Muscle layer of duodenum (tissue), 2 donors: ENCODE measurements around the gene WWOX.

Experiments used
- H3K27ac ChIP-seq: one replicate; pipeline ENCODE4 v1.7.0; 2013; ENCODE audit warnings: mild to moderate bottlenecking, low read length
- H3K27me3 ChIP-seq: one replicate; pipeline ENCODE4 v1.7.0; 2013; ENCODE audit warnings: low read depth, mild to moderate bottlenecking, control low read depth, low read length
- H3K36me3 ChIP-seq, 2 donors: one replicate each; pipeline ENCODE4 v1.7.0; 2013; ENCODE audit warnings: low read length in 2 of 2, control low read depth in 1 of 2, mild to moderate bottlenecking in 1 of 2; ENCODE audit not compliant: insufficient read depth in 2 of 2, control insufficient read depth in 1 of 2
- H3K4me1 ChIP-seq, 2 donors: one replicate each; pipeline ENCODE4 v1.7.0; 2013; ENCODE audit warnings: low read length in 2 of 2, mild to moderate bottlenecking in 2 of 2, control low read depth in 1 of 2, moderate library complexity in 1 of 2; ENCODE audit not compliant: insufficient read depth in 2 of 2, control insufficient read depth in 1 of 2
- H3K4me3 ChIP-seq, 2 donors: one replicate each; pipeline ENCODE4 v1.7.0; 2013; ENCODE audit warnings: low read length in 2 of 2, low read depth in 1 of 2, mild to moderate bottlenecking in 1 of 2
- H3K9me3 ChIP-seq, 2 donors: one replicate each; pipeline ENCODE4 v1.7.0; 2013; ENCODE audit warnings: low read length in 2 of 2, control low read depth in 1 of 2, mild to moderate bottlenecking in 1 of 2; ENCODE audit not compliant: control insufficient read depth in 1 of 2
- donor health status: healthy.

WWOX gene

GRCh38 chr16:78916928-78917545, 817.6 kb downstream of the WWOX start:
- H3K4me3 ChIP-seq = no peak overlapping the region
- no peaks in the 10 kb centered on the region for H3K36me3 ChIP-seq
- H3K9me3 ChIP-seq = peaks cover 0 to 9% of the 10 kb centered on the region in 2 donors
- no peaks in the 10 kb centered on the region for H3K4me1 ChIP-seq
- H3K27ac ChIP-seq = no peak overlapping the region
- no peaks in the 10 kb centered on the region for H3K27me3 ChIP-seq

GRCh38 chr16:78918805-78919305, 819.4 kb downstream of the WWOX start:
- H3K27me3 ChIP-seq = no peaks in the 10 kb centered on the region
- no peak overlapping the region for H3K4me3 ChIP-seq
- no peaks in the 10 kb centered on the region for H3K36me3 ChIP-seq
- H3K9me3 ChIP-seq = peaks cover 0 to 14% of the 10 kb centered on the region in 2 donors
- no peak overlapping the region for H3K27ac ChIP-seq
- no peaks in the 10 kb centered on the region for H3K4me1 ChIP-seq

- no peaks in the 10 kb centered on the region for H3K36me3 ChIP-seq
- H3K4me1 ChIP-seq = no peaks in the 10 kb centered on the region
- H3K9me3 ChIP-seq = peaks cover 0 to 14% of the 10 kb centered on the region in 2 donors
- no peak overlapping the region for H3K27ac ChIP-seq
- no peak overlapping the region for H3K4me3 ChIP-seq
- H3K27me3 ChIP-seq = no peaks in the 10 kb centered on the region
Observed at GRCh38 chr16:78919852-78920251, 820.4 kb downstream of the WWOX start.

DNA sequence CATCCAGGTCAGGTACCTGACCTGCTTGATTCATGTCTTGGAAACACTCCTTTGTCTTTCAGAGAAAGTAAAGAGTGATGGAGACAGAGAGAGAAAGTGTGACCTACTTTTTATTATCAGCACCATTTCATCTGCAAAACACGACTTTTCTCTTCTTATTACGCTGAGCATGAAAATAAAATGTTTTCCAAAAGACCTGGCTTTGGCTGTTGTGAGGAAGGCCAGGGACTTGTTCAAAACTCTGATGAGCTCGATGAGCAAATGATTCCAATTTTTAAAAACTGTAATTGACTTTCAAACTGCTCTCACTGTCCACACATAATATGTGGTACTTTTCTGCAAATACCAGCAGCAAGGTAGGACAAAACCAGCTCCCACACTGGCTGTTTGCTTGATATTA, 821.2 kb downstream of the WWOX start:
- Histone ChIP-seq H3K4me3 (no peak overlapping the region), H3K9me3 (peaks cover 0 to 14% of the 10 kb centered on the region in 2 donors), H3K27ac (no peak overlapping the region), H3K27me3 (no peaks in the 10 kb centered on the region), H3K4me1 (no peaks in the 10 kb centered on the region), H3K36me3 (no peaks in the 10 kb centered on the region)

GRCh38 chr16:78925083-78925767, 825.8 kb downstream of the WWOX start:
- Histone ChIP-seq H3K36me3 (no peaks in the 10 kb centered on the region), H3K4me1 (no peaks in the 10 kb centered on the region), H3K4me3 (no peak overlapping the region), H3K27ac (no peak overlapping the region), H3K9me3 (peaks cover 0 to 14% of the 10 kb centered on the region in 2 donors), H3K27me3 (no peaks in the 10 kb centered on the region)

GRCh38 chr16:78926723-78927210, 827.3 kb downstream of the WWOX start:
- H3K27ac ChIP-seq = no peak overlapping the region
- H3K9me3 ChIP-seq = peaks cover 0 to 8% of the 10 kb centered on the region in 2 donors
- no peaks in the 10 kb centered on the region for H3K27me3 ChIP-seq
- H3K4me3 ChIP-seq = no peak overlapping the region
- no peaks in the 10 kb centered on the region for H3K4me1 ChIP-seq
- no peaks in the 10 kb centered on the region for H3K36me3 ChIP-seq

DNA sequence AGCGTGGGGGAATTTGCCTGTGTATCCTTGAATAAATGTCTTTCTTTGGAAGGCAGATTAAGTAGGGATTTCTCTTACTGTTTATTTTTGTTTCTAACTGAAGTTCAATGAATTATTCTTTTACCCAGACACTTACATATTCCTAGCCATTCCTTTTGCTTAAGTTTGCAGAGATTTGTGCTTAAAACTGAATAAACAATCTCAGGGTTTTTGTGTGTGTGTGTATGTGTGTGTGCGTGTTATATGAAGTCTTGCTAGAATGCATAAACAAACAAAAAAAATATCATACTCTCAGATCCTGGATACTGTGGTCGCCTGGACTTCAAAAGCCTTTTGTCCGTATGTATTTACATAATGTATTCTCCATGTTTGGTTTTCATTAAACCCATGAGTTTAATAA, 828.3 kb downstream of the WWOX start:
- Histone ChIP-seq H3K4me3 (no peak overlapping the region), H3K9me3 (no peaks in the 10 kb centered on the region), H3K27me3 (no peaks in the 10 kb centered on the region), H3K27ac (no peak overlapping the region), H3K36me3 (no peaks in the 10 kb centered on the region), H3K4me1 (no peaks in the 10 kb centered on the region)

DNA sequence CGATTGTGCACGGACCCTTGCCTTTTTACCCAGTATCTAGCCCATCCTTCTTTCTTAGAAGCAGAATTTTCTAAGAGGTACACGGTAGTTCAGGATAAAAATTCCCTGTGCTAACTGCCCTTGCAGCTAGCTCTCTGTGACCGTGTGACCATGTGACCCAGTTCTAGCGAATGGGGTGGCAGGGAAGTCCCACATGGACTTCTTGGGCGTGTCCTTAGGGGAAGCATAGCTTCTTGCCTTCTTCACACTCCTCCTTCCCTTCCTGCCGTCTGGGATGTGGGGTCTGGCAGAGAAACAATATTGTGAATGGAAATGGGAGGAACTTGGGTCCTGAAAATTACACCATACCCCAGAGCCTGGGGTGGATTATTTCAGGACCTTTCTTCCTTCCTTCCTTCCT, 830.4 kb downstream of the WWOX start:
- Histone ChIP-seq H3K4me1 (no peaks in the 10 kb centered on the region), H3K36me3 (no peaks in the 10 kb centered on the region), H3K9me3 (no peaks in the 10 kb centered on the region), H3K27me3 (no peaks in the 10 kb centered on the region), H3K27ac (no peak overlapping the region), H3K4me3 (no peak overlapping the region)

- no peaks in the 10 kb centered on the region for H3K27me3 ChIP-seq
- no peak overlapping the region for H3K27ac ChIP-seq
- no peaks in the 10 kb centered on the region for H3K9me3 ChIP-seq
- H3K36me3 ChIP-seq = no peaks in the 10 kb centered on the region
- no peak overlapping the region for H3K4me3 ChIP-seq
- H3K4me1 ChIP-seq = no peaks in the 10 kb centered on the region
Observed at GRCh38 chr16:78930561-78930960, 831.1 kb downstream of the WWOX start.

GRCh38 chr16:78931267-78931666, 831.8 kb downstream of the WWOX start:
- no peaks in the 10 kb centered on the region for H3K4me1 ChIP-seq
- H3K27ac ChIP-seq = no peak overlapping the region
- no peaks in the 10 kb centered on the region for H3K9me3 ChIP-seq
- H3K36me3 ChIP-seq = no peaks in the 10 kb centered on the region
- no peak overlapping the region for H3K4me3 ChIP-seq
- H3K27me3 ChIP-seq = no peaks in the 10 kb centered on the region

- H3K27me3 ChIP-seq = no peaks in the 10 kb centered on the region
- H3K9me3 ChIP-seq = no peaks in the 10 kb centered on the region
- H3K36me3 ChIP-seq = no peaks in the 10 kb centered on the region
- H3K27ac ChIP-seq = no peak overlapping the region
- H3K4me1 ChIP-seq = no peaks in the 10 kb centered on the region
- no peak overlapping the region for H3K4me3 ChIP-seq
Observed at GRCh38 chr16:78931678-78932077, 832.2 kb downstream of the WWOX start.
